Panc1 (cell line): ENCODE results near the gene EBF4. TPM values are rescaled to one million over a fixed set of nuclear protein-coding genes. Genes with fewer than 3 reads are reported as not detected.

Experiments used
- ATAC-seq: fragments of 200-7000 bp; cut with Tn5 transposase; 2 replicates; pipeline ENCODE4 v1.9.1; 2020; ENCODE audit warnings: mild to moderate bottlenecking, moderate library complexity
- BruUV-seq: library from RNA; stranded (reverse); fragments of 400-500 nt; replicated peaks from 2 replicates; lab custom pipeline; 2021; lab: Mats Ljungman, UMichigan
- CTCF ChIA-PET: fragments of 300-600 bp; sonication (Branson Sonifier 250); formaldehyde crosslinking; loops from one replicate; lab custom pipeline; 2022; ENCODE audit warnings: antibody characterized with exemption; lab: Charles Lee
- POLR2A ChIA-PET: fragments of 300-600 bp; sonication (Branson Sonifier 250); formaldehyde crosslinking; loops from one replicate; lab custom pipeline; 2022; ENCODE audit warnings: antibody characterized with exemption; lab: Charles Lee
- DNase-seq: peaks from one replicate; pipeline ENCODE4 v3.0.0-alpha.2; 2010; ENCODE audit warnings: low read depth, low spot score
- H3K27ac ChIP-seq: 2 replicates; pipeline ENCODE4 v1.5.1; 2011; ENCODE audit warnings: mild to moderate bottlenecking, low read length, inconsistent platforms
- H3K27me3 ChIP-seq: fragments of 200-500 bp; sonication (Bioruptor generic); 2 replicates; pipeline ENCODE4 v1.6.0; 2014; ENCODE audit warnings: low read length, inconsistent platforms; ENCODE audit not compliant: control insufficient read depth, insufficient read depth
- H3K36me3 ChIP-seq: fragments of 200-500 bp; sonication (Bioruptor generic); 2 replicates; pipeline ENCODE4 v1.5.1; 2014; ENCODE audit warnings: inconsistent platforms, mild to moderate bottlenecking, low read length, moderate library complexity; ENCODE audit not compliant: control insufficient read depth, insufficient read depth
- H3K4me1 ChIP-seq: 2 replicates; pipeline ENCODE4 v1.5.1; 2011; ENCODE audit warnings: inconsistent platforms, mild to moderate bottlenecking, low read length, moderate library complexity; ENCODE audit not compliant: control insufficient read depth, insufficient read depth
- H3K4me3 ChIP-seq, 2 experiments: 2 replicates each; pipeline ENCODE4 v1.5.1; 2011 to 2012; ENCODE audit warnings: low read depth in 2 of 2, low read length in 2 of 2, mild to moderate bottlenecking in 2 of 2, inconsistent platforms in 1 of 2, moderate library complexity in 1 of 2
- H3K9me3 ChIP-seq: fragments of 200-500 bp; sonication (Bioruptor generic); 2 replicates; pipeline ENCODE4 v1.5.1; 2014; ENCODE audit warnings: low read depth, mild to moderate bottlenecking, inconsistent platforms, low read length, moderate library complexity; ENCODE audit not compliant: control insufficient read depth, insufficient read depth
- CTCF ChIP-seq: fragments of 450-650 bp; IDR thresholded peaks from 2 replicates; pipeline ENCODE4 v1.5.1; 2017; ENCODE audit warnings: mild to moderate bottlenecking
- POLR2AphosphoS5 ChIP-seq: IDR thresholded peaks from 2 replicates; pipeline ENCODE4 v1.6.1; 2012; ENCODE audit warnings: mild to moderate bottlenecking, low read depth, low read length, moderate library complexity
- REST ChIP-seq, 2 experiments: IDR thresholded peaks; 2 replicates each; pipeline ENCODE4 v1.6.1; 2011 to 2012; ENCODE audit warnings: low read depth in 2 of 2, control low read depth in 1 of 2, low read length in 1 of 2, mild to moderate bottlenecking in 1 of 2, moderate library complexity in 1 of 2; ENCODE audit not compliant: insufficient read depth in 1 of 2
- SIN3A ChIP-seq: IDR thresholded peaks from 2 replicates; pipeline ENCODE4 v1.6.1; 2012; ENCODE audit warnings: low read depth, mild to moderate bottlenecking, low read length, moderate library complexity, borderline replicate concordance; ENCODE audit not compliant: insufficient read depth
- TCF7L2 ChIP-seq: IDR thresholded peaks from 2 replicates; pipeline ENCODE4 v1.6.1; 2011; ENCODE audit warnings: mild to moderate bottlenecking, low read depth, low read length, inconsistent platforms
- in situ Hi-C: cut with HindIII; loops from 2 replicates; pipeline ENCODE4 v1.10.0; 2016; ENCODE audit warnings: low sequenced_read_pairs, low pct_unique_long_range_greater_than_20kb
- intact Hi-C: fragments of 100-400 bp; cut with micrococcal nuclease; formaldehyde crosslinking; loops from one replicate; pipeline ENCODE4 v1.10.0; 2022; ENCODE audit not compliant: unreplicated experiment
- total RNA-seq: library from RNA; stranded (reverse); gene quantifications from one replicate; pipeline ENCODE4 v1.2.1, GENCODE V29; 2021; ENCODE audit not compliant: unreplicated experiment

Gene EBF4
- total RNA-seq, 1 experiment from 2014 or later: 6.8 TPM

GRCh38 chr20:2734899-2735298 is 42.3 kb downstream of the EBF4 start:
- intact Hi-C loops (no loop called here), in situ Hi-C loops (no loop called here)
- DNase-seq (no peak), ATAC-seq (no peak)
- peaks cover 8% of the 10 kb centered on the region for H3K9me3 ChIP-seq
- ChIA-PET POLR2A (no interaction called here), CTCF (interaction anchor here (0.6 kb wide), 1 partner anchor 481 kb away, joined by 3 read pairs; no protein-coding TSS in a partner anchor)
- TF ChIP-seq SIN3A: no peak
- TF ChIP-seq POLR2AphosphoS5: no peak
- TF ChIP-seq REST (IDR thresholded peaks at IDR 0.05; ENCODE audit: insufficient read depth in 1 of 2, low read depth in 2 of 2, low read length in 1 of 2): no peak
- no peak for TF ChIP-seq TCF7L2
- no peak for TF ChIP-seq CTCF
- H3K27ac ChIP-seq: no peak overlapping the region
- no peaks in the 10 kb centered on the region for H3K27me3 ChIP-seq
- BruUV-seq: no TSS peak
- no peaks in the 10 kb centered on the region for H3K36me3 ChIP-seq
- H3K4me1 ChIP-seq: no peaks in the 10 kb centered on the region
- no peak overlapping the region for H3K4me3 ChIP-seq

- Histone ChIP-seq H3K36me3 (no peaks in the 10 kb centered on the region), H3K4me3 (no peak overlapping the region), H3K9me3 (peaks cover 8% of the 10 kb centered on the region), H3K27ac (no peak overlapping the region), H3K27me3 (no peaks in the 10 kb centered on the region), H3K4me1 (no peaks in the 10 kb centered on the region)
- TF ChIP-seq SIN3A: no peak
- in situ Hi-C loops (no loop called here), intact Hi-C loops (no loop called here)
- BruUV-seq: no TSS peak
- DNase-seq: no peak
- ChIA-PET POLR2A (no interaction called here), CTCF (interaction anchor here (0.7 kb wide), 1 partner anchor 16 kb away, joined by 5 read pairs; no protein-coding TSS in a partner anchor)
- no peak for ATAC-seq
Observed at GRCh38 chr20:2736441-2736840, 43.9 kb downstream of the EBF4 start.

GRCh38 chr20:2738331-2739041 is 45.9 kb downstream of the EBF4 start:
- Histone ChIP-seq H3K27ac (no peak overlapping the region), H3K4me3 (no peak overlapping the region), H3K36me3 (no peaks in the 10 kb centered on the region), H3K9me3 (no peaks in the 10 kb centered on the region), H3K4me1 (peaks cover 4% of the 10 kb centered on the region), H3K27me3 (no peaks in the 10 kb centered on the region)
- DNase-seq: no peak
- TF ChIP-seq REST (IDR thresholded peaks at IDR 0.05; ENCODE audit: insufficient read depth in 1 of 2, low read depth in 2 of 2, low read length in 1 of 2): no peak
- no peak for TF ChIP-seq TCF7L2
- no peak for TF ChIP-seq SIN3A
- TF ChIP-seq CTCF: no peak
- TF ChIP-seq POLR2AphosphoS5: no peak
- no peak for ATAC-seq
- POLR2A ChIA-PET: no interaction called here
- intact Hi-C loops (no loop called here), in situ Hi-C loops (no loop called here)
- CTCF ChIA-PET: no interaction called here
- no TSS peak for BruUV-seq
